ENCODE measurements around the gene ACADVL. TPM values are rescaled to one million over a fixed set of nuclear protein-coding genes. Genes with fewer than 3 reads are reported as not detected.
A peak's percentile ranks its signal among the peaks of the same experiment; 100 is the strongest.

The ACADVL gene
- total and polyA plus RNA-seq, 8 donors, result 348 to 3,058 (median 733) TPM

DNA sequence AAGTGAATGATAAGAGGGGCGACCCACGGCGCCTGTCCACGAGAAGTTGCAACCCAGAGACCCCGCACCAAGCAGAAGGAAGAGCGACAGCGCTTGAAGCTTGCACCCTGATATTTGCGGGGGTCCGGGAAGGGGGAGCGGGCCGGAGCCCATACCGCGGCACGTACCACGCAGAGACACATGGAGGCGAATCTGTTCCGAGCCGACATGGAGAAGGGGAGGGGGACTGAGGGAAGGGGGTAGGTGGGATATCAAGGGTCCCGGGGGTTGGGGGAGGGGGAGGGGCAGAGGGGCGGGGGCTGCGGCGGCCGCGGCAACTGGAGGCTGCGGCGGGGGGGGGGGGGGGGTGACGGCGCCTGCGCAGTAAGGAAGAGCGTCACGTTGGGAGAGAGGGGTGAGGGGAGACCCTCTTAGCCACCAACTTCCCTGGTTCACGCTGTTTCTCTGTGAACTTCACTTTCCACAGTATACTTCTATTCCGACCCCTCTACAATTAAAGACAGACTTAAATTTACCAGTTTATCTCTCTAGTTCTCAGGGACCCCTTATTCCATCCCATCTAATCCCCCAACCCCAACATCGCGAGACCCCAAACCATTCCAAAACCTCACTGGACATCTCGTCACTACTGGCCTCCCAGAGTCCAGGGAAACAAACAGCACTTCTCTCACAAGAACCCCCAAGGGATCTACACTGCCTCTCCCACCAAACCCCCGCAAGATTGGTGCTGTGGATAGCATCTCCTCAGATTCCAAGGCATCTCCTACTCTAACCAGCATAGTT, 8.1 kb upstream of the ACADVL start:
- peak overlapping the region in 1 of 4 donors; percentile 3 for H3K4me3 ChIP-seq
- TF ChIP-seq CTCF (IDR thresholded peaks at IDR 0.05) (no peak), POLR2AphosphoS5 (IDR thresholded peaks at IDR 0.05) (no peak), POLR2A (IDR thresholded peaks at IDR 0.05) (no peak), EP300 (IDR thresholded peaks at IDR 0.05) (no peak)
- peaks cover 0 to 39% (median 0%) of the 10 kb centered on the region in 3 donors for H3K27me3 ChIP-seq
- H3K36me3 ChIP-seq, result no peaks in the 10 kb centered on the region
- H3K4me1 ChIP-seq, result peaks cover 19 to 58% (median 41%) of the 10 kb centered on the region in 4 donors
- no peaks in the 10 kb centered on the region for H3K9me3 ChIP-seq
- WGBS, 5 donors, result 24 to 47% (median 34%) methylated on average over 13 to 35 of the region's 37 CpGs
- no peak overlapping the region for H3K27ac ChIP-seq
- no peak for DNase-seq
- intact Hi-C loops (cut with DNase I; ENCODE audit: low total_unique reads), result no loop called here

GRCh38 chr17:7213895-7214299, 5.8 kb upstream of the ACADVL start:
- Histone ChIP-seq H3K27me3 (peaks cover 0 to 38% (median 0%) of the 10 kb centered on the region in 3 donors), H3K4me1 (peaks cover 36 to 72% (median 60%) of the 10 kb centered on the region in 4 donors), H3K9me3 (no peaks in the 10 kb centered on the region), H3K27ac (peak overlapping the region; percentile 52 to 100 (median 96)), H3K36me3 (no peaks in the 10 kb centered on the region), H3K4me3 (peak overlapping the region; percentile 46 to 60 (median 52))
- intact Hi-C loops (cut with DNase I; ENCODE audit: low total_unique reads), result no loop called here
- peak; percentile 71 to 96 for DNase-seq
- WGBS, 5 donors, result 2 to 4% (median 4%) methylated on average over 15 of the region's 15 CpGs
- TF ChIP-seq CTCF (IDR thresholded peaks at IDR 0.05) (peak in 2 of 7 experiments; percentile 23 to 27), POLR2A (IDR thresholded peaks at IDR 0.05) (no peak)

GRCh38 chr17:7214300-7215135, 5.2 kb upstream of the ACADVL start:
- H3K9me3 ChIP-seq, result no peaks in the 10 kb centered on the region
- H3K27ac ChIP-seq, result peak overlapping the region; percentile 52 to 100 (median 96)
- peaks cover 0 to 33% (median 0%) of the 10 kb centered on the region in 3 donors for H3K27me3 ChIP-seq
- no peaks in the 10 kb centered on the region for H3K36me3 ChIP-seq
- H3K4me1 ChIP-seq, result peaks cover 43 to 78% (median 66%) of the 10 kb centered on the region in 4 donors
- DNase-seq, result peak; percentile 98 to 99
- TF ChIP-seq POLR2A (IDR thresholded peaks at IDR 0.05) (no peak), CTCF (IDR thresholded peaks at IDR 0.05) (peak in 2 of 7 experiments; percentile 18 to 33), POLR2AphosphoS5 (IDR thresholded peaks at IDR 0.05) (peak in 1 of 3 donors; percentile 75), EP300 (IDR thresholded peaks at IDR 0.05) (no peak)
- 0 to 1% (median 1%) methylated on average over 40 to 45 of the region's 45 CpGs for WGBS, 5 donors
- peak overlapping the region; percentile 46 to 60 (median 52) for H3K4me3 ChIP-seq
- intact Hi-C loops (cut with DNase I; ENCODE audit: low total_unique reads), result no loop called here

DNA sequence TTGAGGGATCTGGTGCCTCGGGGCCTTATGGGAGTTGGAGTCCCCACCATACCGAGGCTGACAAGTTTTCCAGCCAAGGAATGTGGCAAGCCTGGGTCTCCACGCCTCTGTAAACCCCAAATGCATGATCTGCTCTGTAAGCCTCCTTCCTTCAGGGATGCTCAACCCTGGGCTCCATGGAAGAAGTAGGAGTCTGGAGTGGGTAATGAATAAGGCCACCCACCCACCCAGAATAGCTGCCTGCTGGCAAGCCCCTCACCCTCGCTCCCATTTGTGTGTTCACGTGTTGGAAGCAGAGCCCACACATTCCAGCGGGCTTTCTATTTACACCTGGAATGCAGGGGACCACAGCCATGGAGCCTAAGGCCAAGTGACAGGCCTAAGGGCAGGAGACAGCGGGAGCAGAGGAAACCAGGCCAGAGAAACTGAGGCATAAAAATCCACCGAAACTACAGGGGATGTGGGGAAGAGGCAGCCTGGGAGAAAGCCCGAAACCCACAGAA, 4.6 kb upstream of the ACADVL start:
- intact Hi-C loops (cut with DNase I; ENCODE audit: low total_unique reads), result no loop called here
- peak overlapping the region in 4 of 5 donors; percentile 63 to 100 (median 97) for H3K27ac ChIP-seq
- no peaks in the 10 kb centered on the region for H3K36me3 ChIP-seq
- DNase-seq, result peak in 1 of 2 donors; percentile 91
- H3K4me3 ChIP-seq, result peak overlapping the region; percentile 46 to 60 (median 52)
- 21 to 28% (median 22%) methylated on average over 8 to 9 of the region's 9 CpGs for WGBS, 5 donors
- no peaks in the 10 kb centered on the region for H3K9me3 ChIP-seq
- TF ChIP-seq POLR2AphosphoS5 (IDR thresholded peaks at IDR 0.05), result no peak
- TF ChIP-seq EP300 (IDR thresholded peaks at IDR 0.05), result no peak
- H3K27me3 ChIP-seq, result peaks cover 0 to 33% (median 0%) of the 10 kb centered on the region in 3 donors
- H3K4me1 ChIP-seq, result peaks cover 43 to 79% (median 71%) of the 10 kb centered on the region in 4 donors
